ENCODE results near the gene CADM2. TPM values are rescaled to one million over a fixed set of nuclear protein-coding genes. Genes with fewer than 3 reads are reported as not detected.

CADM2 gene
- total RNA-seq, 1 experiment from 2014 or later: not detected

- Histone ChIP-seq H3K4me1 (no peaks in the 10 kb centered on the region), H3K9me3 (no peaks in the 10 kb centered on the region), H3K36me3 (ENCODE audit: control insufficient read depth, insufficient read depth, low read length) (no peaks in the 10 kb centered on the region), H3K27me3 (replicated peaks; ENCODE audit: control insufficient read depth, insufficient read depth, low read length) (no peaks in the 10 kb centered on the region), H3K4me3 (ENCODE audit: low read depth, low read length) (no peak overlapping the region)
- ChIA-PET POLR2A (no interaction called here), CTCF (no interaction called here)
- BruUV-seq (replicated peaks): no TSS peak
- Mint-ChIP-seq H3K27ac (ENCODE audit: unreplicated experiment) (no peak overlapping the region), H3K27me3 (ENCODE audit: insufficient read depth, unreplicated experiment) (no peaks in the 10 kb centered on the region), H3K36me3 (ENCODE audit: insufficient read depth, unreplicated experiment) (no peaks in the 10 kb centered on the region), H3K4me3 (ENCODE audit: unreplicated experiment) (no peak overlapping the region), H3K4me1 (ENCODE audit: low read depth, unreplicated experiment) (no peaks in the 10 kb centered on the region), H3K9me3 (ENCODE audit: unreplicated experiment) (no peaks in the 10 kb centered on the region)
- DNase-seq: no peak
- intact Hi-C loops (cut with micrococcal nuclease; ENCODE audit: unreplicated experiment): no loop called here
- TF ChIP-seq CTCF (IDR thresholded peaks at IDR 0.05; ENCODE audit: insufficient read depth in 1 of 2, low read depth in 1 of 2, low read length in 1 of 2, severe bottlenecking in 1 of 2, unreplicated experiment in 1 of 2): no peak
These were observed 25.6 kb downstream of the CADM2 start for GRCh38 chr3:84984429-84984828.

GRCh38 chr3:84985795-84986194, 27.0 kb downstream of the CADM2 start:
- Histone ChIP-seq H3K36me3 (ENCODE audit: control insufficient read depth, insufficient read depth, low read length) (no peaks in the 10 kb centered on the region), H3K27me3 (replicated peaks; ENCODE audit: control insufficient read depth, insufficient read depth, low read length) (no peaks in the 10 kb centered on the region), H3K4me3 (ENCODE audit: low read depth, low read length) (no peak overlapping the region), H3K9me3 (no peaks in the 10 kb centered on the region), H3K4me1 (no peaks in the 10 kb centered on the region)
- Mint-ChIP-seq H3K36me3 (ENCODE audit: insufficient read depth, unreplicated experiment) (no peaks in the 10 kb centered on the region), H3K4me3 (ENCODE audit: unreplicated experiment) (no peak overlapping the region), H3K27me3 (ENCODE audit: insufficient read depth, unreplicated experiment) (no peaks in the 10 kb centered on the region), H3K9me3 (ENCODE audit: unreplicated experiment) (no peaks in the 10 kb centered on the region), H3K4me1 (ENCODE audit: low read depth, unreplicated experiment) (no peaks in the 10 kb centered on the region), H3K27ac (ENCODE audit: unreplicated experiment) (no peak overlapping the region)
- ChIA-PET CTCF (no interaction called here), POLR2A (no interaction called here)
- TF ChIP-seq CTCF (IDR thresholded peaks at IDR 0.05; ENCODE audit: insufficient read depth in 1 of 2, low read depth in 1 of 2, low read length in 1 of 2, severe bottlenecking in 1 of 2, unreplicated experiment in 1 of 2): no peak
- BruUV-seq (replicated peaks): no TSS peak
- intact Hi-C loops (cut with micrococcal nuclease; ENCODE audit: unreplicated experiment): no loop called here
- DNase-seq: no peak

DNA sequence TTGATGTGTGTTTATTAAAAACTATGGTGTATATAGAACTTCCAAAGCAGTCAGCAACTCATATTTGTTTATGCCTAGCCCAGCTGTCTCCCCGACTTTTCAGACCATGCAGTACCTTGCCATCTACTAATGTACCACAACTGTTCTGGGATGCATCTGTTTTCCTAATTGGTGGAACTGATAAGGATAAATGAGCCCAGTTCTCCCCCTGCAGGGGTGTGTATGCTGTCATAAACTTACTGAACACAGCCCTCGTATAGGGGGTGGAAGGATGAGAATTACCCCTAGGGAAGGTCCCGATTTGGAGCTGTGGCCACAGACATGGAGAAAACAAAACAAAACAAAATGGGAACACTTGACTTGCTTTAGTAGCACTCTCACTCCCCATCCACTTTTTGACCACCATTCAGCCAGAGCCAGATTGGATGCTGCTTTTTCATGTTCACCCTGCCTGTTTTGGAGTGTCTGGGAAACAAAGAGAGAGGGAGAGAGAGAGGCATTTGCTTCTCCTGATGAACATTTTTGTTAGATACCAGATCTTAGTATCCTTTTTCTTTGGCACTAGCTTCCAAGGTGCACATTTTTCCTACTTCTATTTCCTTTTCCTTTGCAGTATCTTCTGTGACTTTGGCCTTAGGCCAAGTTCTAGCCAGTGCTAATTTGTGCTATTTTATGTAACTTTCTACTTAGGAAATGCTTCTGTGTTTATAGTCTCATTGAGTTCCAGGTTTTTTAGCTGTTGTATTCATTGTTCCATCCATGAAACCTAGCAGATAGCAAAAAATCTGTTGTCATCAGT, 29.1 kb downstream of the CADM2 start:
- TF ChIP-seq CTCF (IDR thresholded peaks at IDR 0.05; ENCODE audit: insufficient read depth in 1 of 2, low read depth in 1 of 2, low read length in 1 of 2, severe bottlenecking in 1 of 2, unreplicated experiment in 1 of 2): no peak
- no peaks in the 10 kb centered on the region for H3K4me1 ChIP-seq
- intact Hi-C loops (cut with micrococcal nuclease; ENCODE audit: unreplicated experiment): no loop called here
- DNase-seq: no peak
- no peaks in the 10 kb centered on the region for H3K9me3 Mint-ChIP-seq (ENCODE audit: unreplicated experiment)
- no peaks in the 10 kb centered on the region for H3K27me3 Mint-ChIP-seq (ENCODE audit: insufficient read depth, unreplicated experiment)
- no peaks in the 10 kb centered on the region for H3K36me3 Mint-ChIP-seq (ENCODE audit: insufficient read depth, unreplicated experiment)
- H3K27me3 ChIP-seq (replicated peaks; ENCODE audit: control insufficient read depth, insufficient read depth, low read length): no peaks in the 10 kb centered on the region
- ChIA-PET CTCF (no interaction called here), POLR2A (no interaction called here)
- H3K36me3 ChIP-seq (ENCODE audit: control insufficient read depth, insufficient read depth, low read length): no peaks in the 10 kb centered on the region
- H3K4me3 Mint-ChIP-seq (ENCODE audit: unreplicated experiment): no peak overlapping the region
- no peaks in the 10 kb centered on the region for H3K9me3 ChIP-seq
- no TSS peak for BruUV-seq (replicated peaks)
- no peak overlapping the region for H3K27ac Mint-ChIP-seq (ENCODE audit: unreplicated experiment)
- no peaks in the 10 kb centered on the region for H3K4me1 Mint-ChIP-seq (ENCODE audit: low read depth, unreplicated experiment)
- H3K4me3 ChIP-seq (ENCODE audit: low read depth, low read length): no peak overlapping the region

All from Caco-2 (cell line).